Measurements from ENCODE around the gene VMP1.

Gene VMP1

DNA sequence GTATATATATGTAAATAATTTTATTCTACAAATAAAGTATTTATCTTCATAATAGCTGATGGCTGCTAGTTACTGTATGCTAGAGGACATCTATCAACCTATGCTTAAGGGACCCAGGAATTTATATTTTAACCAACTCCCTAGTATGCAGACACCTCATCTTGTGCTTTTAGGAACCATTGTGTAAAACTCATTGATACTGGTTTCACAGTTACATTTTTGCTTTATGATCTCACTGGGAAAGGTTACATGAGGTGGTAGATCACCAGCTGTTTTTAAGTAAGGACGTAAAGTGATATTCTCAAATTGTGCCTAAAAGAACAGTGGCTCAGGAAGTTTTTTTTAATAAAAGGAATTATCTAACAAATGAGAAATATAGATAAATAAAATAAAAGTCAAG, 56.4 kb downstream of the VMP1 start:
- no peak for DNase-seq (ENCODE audit: low read depth)
- no peak overlapping the region for H3K4me3 ChIP-seq (ENCODE audit: low read depth, low read length)
- TF ChIP-seq, protein P1, sequence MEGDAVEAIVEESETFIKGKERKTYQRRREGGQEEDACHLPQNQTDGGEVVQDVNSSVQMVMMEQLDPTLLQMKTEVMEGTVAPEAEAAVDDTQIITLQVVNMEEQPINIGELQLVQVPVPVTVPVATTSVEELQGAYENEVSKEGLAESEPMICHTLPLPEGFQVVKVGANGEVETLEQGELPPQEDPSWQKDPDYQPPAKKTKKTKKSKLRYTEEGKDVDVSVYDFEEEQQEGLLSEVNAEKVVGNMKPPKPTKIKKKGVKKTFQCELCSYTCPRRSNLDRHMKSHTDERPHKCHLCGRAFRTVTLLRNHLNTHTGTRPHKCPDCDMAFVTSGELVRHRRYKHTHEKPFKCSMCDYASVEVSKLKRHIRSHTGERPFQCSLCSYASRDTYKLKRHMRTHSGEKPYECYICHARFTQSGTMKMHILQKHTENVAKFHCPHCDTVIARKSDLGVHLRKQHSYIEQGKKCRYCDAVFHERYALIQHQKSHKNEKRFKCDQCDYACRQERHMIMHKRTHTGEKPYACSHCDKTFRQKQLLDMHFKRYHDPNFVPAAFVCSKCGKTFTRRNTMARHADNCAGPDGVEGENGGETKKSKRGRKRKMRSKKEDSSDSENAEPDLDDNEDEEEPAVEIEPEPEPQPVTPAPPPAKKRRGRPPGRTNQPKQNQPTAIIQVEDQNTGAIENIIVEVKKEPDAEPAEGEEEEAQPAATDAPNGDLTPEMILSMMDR (IDR thresholded peaks at IDR 0.05; ENCODE audit: low read depth, low read length, missing control alignments): no peak

DNA sequence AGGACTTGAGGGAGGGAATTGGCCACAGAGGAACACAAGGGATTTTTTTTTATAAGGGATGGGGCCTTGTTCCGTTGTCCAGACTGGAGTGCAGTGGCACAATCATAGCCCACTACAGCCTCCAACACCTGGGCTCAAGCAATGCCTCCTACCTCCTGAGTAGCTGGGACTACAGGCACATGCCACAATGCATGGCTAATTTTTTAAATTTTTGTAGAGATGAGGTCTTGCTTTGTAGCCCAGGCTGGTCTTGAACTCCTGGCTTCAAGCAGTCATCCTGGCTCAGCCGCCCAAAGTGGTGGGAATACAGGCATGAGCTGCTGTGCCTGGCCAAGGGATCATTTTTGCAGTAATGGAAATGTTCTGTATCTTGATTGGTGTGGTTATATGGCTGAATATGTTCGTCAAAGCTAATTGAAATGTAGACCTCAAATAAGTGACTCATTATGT, 56.9 kb downstream of the VMP1 start:
- TF ChIP-seq, protein P1 (IDR thresholded peaks at IDR 0.05; ENCODE audit: low read depth, low read length, missing control alignments): no peak
- no peak overlapping the region for H3K4me3 ChIP-seq (ENCODE audit: low read depth, low read length)
- no peak for DNase-seq (ENCODE audit: low read depth)

DNA sequence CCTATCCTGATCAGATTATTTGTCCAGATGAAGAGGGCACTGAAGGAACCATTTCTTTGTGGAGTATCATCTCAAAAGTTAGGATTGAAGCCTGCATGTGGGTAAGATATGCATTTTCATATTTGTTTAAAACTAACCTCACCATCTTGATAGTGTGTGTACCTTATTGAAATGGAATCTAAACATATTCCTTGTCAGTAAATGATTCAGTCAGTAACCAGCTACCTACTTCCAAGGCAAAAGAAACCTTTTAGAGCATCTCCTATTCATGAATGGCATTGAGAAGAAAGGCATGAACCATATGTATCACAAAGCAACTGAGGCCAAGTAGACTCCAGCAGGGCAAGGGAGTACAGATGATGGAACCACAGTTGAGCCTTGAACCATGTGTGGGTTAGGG, 57.6 kb downstream of the VMP1 start:
- TF ChIP-seq, protein P1 (IDR thresholded peaks at IDR 0.05; ENCODE audit: low read depth, low read length, missing control alignments): no peak
- no peak for DNase-seq (ENCODE audit: low read depth)
- no peak overlapping the region for H3K4me3 ChIP-seq (ENCODE audit: low read depth, low read length)

GRCh38 chr17:59766491-59766890, 59.0 kb downstream of the VMP1 start:
- TF ChIP-seq, protein P1 (IDR thresholded peaks at IDR 0.05; ENCODE audit: low read depth, low read length, missing control alignments): no peak

GRCh38 chr17:59767176-59767575, 59.7 kb downstream of the VMP1 start:
- TF ChIP-seq, protein P1 (IDR thresholded peaks at IDR 0.05; ENCODE audit: low read depth, low read length, missing control alignments): no peak
- no peak for DNase-seq (ENCODE audit: low read depth)

More at GRCh38 chr17:59766491-59766890, 59.0 kb downstream of the VMP1 start:
- DNase-seq (ENCODE audit: low read depth): no peak
- no peak overlapping the region for H3K4me3 ChIP-seq (ENCODE audit: low read depth, low read length)

GRCh38 chr17:59769887-59770286, 62.4 kb downstream of the VMP1 start:
- no peak for DNase-seq (ENCODE audit: low read depth)
- TF ChIP-seq, protein P1 (IDR thresholded peaks at IDR 0.05; ENCODE audit: low read depth, low read length, missing control alignments): no peak
- H3K4me3 ChIP-seq (ENCODE audit: low read depth, low read length): no peak overlapping the region

More at GRCh38 chr17:59767176-59767575, 59.7 kb downstream of the VMP1 start:
- no peak overlapping the region for H3K4me3 ChIP-seq (ENCODE audit: low read depth, low read length)

GRCh38 chr17:59771093-59771492, 63.6 kb downstream of the VMP1 start:
- H3K4me3 ChIP-seq (ENCODE audit: low read depth, low read length): no peak overlapping the region
- TF ChIP-seq, protein P1 (IDR thresholded peaks at IDR 0.05; ENCODE audit: low read depth, low read length, missing control alignments): no peak
- no peak for DNase-seq (ENCODE audit: low read depth)
